Cardiac fibroblast (primary cell): Measurements from ENCODE around the gene GAL3ST2.
"Not testable (repeated sequence)": the region's sequence is repeated elsewhere in the genome, so short reads cannot be mapped to it uniquely, and the experiment has no call there.

ENCODE experiments used
- DNase-seq, 2 donors: peaks; one replicate each; pipeline versions ENCODE4 v3.0.0 to v3.0.0-alpha.2; 2010; ENCODE audit warnings: low read depth in 2 of 2
- H3K4me3 ChIP-seq, 2 donors: replicated peaks in 1 of 2; 1 replicate in 1 of 2; 2 replicates in 1 of 2; pipeline ENCODE4 v1.5.1; 2011; ENCODE audit warnings: low read depth in 2 of 2, low read length in 2 of 2, mild to moderate bottlenecking in 2 of 2, moderate library complexity in 1 of 2
- CTCF ChIP-seq: IDR thresholded peaks from one replicate; pipeline ENCODE4 v1.5.1; 2011; ENCODE audit warnings: low read depth, mild to moderate bottlenecking, low read length, inconsistent platforms

Gene GAL3ST2

GRCh38 chr2:241803387-241804325 is 27.0 kb downstream of the GAL3ST2 start:
- peak; percentile 53 to 58 for DNase-seq
- TF ChIP-seq CTCF: no peak

GRCh38 chr2:241804326-241805229 is 28.0 kb downstream of the GAL3ST2 start:
- no peak for TF ChIP-seq CTCF
- H3K4me3 ChIP-seq: peak overlapping the region; percentile 38 to 45
- DNase-seq: peak; percentile 38 to 48

More at GRCh38 chr2:241803387-241804325, 27.0 kb downstream of the GAL3ST2 start:
- H3K4me3 ChIP-seq: peak overlapping the region; percentile 38 to 45

- H3K4me3 ChIP-seq, DNase-seq: not testable (repeated sequence)
Observed at GRCh38 chr2:241806217-241806616, 29.6 kb downstream of the GAL3ST2 start.

GRCh38 chr2:241808051-241808720 is 31.6 kb downstream of the GAL3ST2 start:
- DNase-seq: peak in 1 of 2 donors; percentile 51
- H3K4me3 ChIP-seq: no peak overlapping the region
- no peak for TF ChIP-seq CTCF

GRCh38 chr2:241808721-241809382 is 32.2 kb downstream of the GAL3ST2 start, which contains the start of gene NEU4:
Gene NEU4, plus strand, starts transcription at chr2:241809193. Its CDS starts 5,292 bp downstream, at chr2:241814485.
- DNase-seq: peak in 1 of 2 donors; percentile 8
- no peak for TF ChIP-seq CTCF
- no peak within 1 kb of the TSS for H3K4me3 ChIP-seq

- DNase-seq: no peak
- no peak for TF ChIP-seq CTCF
- H3K4me3 ChIP-seq: no peak overlapping the region
Observed at GRCh38 chr2:241809383-241810306, 33.0 kb downstream of the GAL3ST2 start.
